ENCODE measurements around the gene SACM1L.

Gene SACM1L

DNA sequence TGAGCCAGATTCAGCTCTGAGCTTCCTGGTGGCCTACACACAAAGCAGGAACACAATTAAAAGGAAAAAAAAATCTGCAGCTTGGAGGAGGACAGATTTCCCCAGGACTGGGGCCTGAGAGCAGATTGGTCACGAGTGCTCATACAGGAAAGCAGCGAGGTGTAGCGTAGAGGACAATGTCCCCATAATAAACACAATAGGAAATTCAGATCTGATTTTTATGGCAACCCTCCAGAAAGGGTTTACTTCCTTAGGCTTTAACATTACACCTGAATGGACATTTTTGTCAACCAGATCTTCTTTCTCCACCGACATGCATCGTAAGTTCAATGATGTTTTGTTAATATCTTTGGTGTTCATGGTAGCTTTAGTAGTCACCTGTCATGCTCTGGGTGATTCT is 83.9 kb downstream of the SACM1L start:
- DNase-seq = no peak

DNA sequence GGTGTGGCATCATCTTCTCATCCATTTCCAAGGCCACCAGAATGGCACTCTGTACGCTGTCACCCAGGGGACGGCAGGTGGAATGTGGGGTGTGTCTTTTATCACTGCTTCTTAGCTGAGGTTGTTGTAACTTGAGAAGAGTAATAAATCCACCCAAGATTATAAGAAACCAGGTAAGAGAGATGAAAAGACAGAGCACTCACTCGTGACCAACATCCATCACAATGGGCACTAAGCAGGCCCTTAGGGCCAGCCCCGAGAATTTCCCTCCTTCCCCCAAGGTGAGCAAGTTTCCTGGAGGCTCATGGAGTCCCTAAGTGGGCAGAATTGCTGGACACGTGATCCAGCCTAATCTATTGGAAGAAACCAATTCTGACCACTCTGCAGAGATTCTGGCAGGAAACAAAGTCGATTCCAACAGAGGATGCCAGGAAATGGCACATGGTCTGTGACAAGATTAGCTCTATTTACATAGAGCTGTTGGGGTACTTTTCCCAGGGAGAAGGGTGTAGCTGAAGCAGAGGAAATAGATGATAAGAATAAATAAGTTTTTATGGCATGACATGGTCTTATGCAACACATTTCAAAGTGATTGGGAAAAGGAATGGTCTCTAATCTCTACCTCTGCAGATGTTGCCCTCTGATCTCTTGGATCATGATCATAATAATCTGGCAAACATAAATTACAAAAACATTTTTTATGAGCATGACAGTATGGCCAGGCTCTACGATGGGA is 84.7 kb downstream of the SACM1L start:
- no peak for DNase-seq

DNA sequence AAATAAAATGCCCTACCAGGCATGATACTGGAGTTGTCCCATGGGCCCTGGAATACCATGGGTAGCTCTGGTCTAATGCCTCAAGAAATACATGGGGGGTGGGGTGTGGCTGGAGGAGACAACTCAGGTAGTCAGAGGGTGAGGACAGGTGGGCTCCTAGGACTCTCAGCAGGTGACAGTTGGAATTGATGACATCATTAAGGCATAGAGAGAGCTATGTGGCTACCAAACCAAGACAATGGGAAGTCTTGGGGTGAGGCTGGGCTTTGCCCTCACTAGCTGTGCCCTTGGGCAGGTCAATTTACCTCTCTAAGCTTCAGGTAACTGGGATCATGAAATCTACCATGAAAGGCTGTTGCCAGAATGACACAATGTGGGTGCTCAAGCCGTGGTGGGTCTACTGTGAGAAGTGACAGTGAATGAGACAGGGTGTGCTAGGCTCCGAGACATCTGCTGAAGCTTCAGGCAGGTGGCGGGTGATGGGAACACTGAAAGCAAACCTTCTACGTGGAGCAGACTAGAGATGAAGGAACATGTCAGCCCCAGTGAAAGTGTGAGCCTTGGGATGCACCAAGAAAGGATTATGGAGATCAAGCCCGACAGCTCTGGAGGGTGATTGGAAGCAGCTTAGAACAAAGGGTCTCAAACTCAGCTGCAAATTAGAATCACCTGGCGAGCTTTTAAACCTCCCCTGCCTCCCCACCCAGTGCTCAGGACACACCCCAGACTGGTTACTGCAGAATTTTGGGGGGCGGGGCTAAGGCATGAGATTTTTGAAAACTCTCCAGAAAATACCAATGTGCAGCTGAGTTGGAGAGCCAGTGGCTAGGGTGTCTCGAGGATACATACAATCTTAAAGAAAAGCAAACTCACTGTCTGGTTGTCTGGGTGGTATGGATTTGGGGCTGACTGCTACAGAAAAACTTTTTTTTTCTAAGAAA is 85.7 kb downstream of the SACM1L start:
- no peak for DNase-seq

DNA sequence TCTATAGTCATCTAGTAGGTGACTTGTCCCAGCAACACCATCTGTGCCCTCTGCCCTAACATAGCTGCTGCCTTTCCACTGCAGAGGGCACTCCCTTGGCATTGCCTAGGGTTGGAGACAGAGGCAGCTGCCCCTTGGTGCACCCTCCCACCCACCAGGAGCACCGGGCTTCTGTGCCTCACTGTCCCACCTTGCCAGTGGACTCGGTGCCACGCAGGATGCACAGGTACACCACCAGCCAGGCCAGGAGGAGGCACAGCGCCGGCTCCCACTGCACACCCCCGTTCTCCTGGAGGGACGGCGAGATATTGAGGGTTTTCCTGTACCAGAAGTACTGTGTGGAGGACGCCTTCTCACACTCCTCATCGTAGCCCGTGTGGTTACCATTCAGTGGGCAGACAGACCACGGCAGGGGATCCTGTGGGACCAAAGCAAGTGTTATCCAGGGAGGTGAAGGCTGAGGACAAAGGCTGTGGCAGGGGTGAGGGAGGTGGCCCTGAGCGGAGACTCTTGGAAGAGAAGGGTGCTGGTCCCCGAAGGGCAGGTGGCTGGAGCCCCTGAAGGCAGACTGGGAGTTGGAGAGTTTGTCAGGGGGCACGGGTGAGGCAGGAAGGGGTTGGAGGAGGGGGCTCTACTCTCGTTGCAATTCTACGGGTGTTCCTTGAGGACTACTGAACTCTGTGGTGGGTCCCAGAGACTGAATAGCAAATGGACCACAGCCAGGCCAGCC is 86.5 kb downstream of the SACM1L start:
- DNase-seq = no peak

DNA sequence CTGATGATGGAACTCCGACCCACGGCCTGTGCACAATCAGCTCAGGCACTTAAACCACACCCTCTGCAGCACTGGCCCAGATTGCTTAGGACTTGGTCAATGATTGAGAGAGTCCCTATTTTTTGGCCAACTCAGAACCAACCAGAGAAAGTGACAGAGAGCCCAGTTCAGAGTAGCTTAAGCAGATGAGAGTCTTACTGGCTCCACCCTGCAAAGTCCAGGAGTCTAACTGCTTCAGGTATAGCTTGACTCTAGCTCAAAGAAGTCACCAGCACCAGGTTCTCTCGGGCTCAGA is 87.1 kb downstream of the SACM1L start:
- DNase-seq = no peak

DNA sequence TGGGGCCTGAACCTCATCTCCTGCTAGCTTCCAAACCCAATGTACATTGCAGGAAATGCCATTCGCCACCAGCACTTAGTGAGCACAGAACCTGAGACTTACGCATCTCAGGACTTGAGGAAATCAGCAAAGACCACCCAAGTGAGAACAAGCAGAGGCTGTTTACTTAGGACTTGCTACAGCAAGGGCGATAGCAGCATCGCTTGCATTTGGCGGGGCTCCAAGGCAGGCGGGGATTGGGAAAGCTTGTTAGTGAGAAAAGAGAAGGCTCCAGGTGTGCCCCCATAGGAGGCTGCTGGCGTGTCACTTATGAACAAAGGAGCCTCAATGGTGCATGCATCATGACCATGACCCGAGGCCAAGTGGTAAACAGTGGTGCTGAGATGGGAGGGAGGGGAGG is 87.4 kb downstream of the SACM1L start:
- no peak for DNase-seq

DNA sequence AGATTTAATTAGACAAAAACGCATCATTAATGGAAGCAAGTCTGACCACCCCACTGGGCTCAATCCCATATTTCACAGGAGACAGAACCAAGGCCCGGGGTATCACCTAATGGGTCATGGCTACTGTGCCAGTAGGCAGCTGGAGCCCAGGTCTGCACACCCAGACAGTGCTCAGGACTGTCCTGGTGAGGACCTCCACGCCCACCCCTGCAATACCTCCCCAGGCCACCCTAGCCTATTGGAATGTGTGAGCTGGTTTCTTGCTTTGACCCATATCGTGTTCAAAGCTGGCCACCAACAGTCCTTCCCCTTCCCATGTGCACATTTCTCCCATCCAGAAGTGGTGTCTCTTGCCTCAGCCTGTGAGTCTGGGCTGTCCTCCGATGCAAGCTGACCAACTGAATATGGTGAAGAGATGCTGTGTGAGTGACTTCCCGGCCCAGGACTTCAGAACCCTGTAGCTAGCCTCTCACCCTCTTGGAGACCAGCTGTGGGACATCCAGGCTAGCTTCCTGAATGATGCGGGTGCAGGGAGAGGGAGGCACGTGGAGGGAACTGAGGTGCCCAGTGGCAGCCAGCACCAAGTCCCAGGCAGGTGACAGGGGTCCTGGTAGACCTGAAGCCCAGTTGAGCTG is 88.0 kb downstream of the SACM1L start:
- DNase-seq = no peak

DNA sequence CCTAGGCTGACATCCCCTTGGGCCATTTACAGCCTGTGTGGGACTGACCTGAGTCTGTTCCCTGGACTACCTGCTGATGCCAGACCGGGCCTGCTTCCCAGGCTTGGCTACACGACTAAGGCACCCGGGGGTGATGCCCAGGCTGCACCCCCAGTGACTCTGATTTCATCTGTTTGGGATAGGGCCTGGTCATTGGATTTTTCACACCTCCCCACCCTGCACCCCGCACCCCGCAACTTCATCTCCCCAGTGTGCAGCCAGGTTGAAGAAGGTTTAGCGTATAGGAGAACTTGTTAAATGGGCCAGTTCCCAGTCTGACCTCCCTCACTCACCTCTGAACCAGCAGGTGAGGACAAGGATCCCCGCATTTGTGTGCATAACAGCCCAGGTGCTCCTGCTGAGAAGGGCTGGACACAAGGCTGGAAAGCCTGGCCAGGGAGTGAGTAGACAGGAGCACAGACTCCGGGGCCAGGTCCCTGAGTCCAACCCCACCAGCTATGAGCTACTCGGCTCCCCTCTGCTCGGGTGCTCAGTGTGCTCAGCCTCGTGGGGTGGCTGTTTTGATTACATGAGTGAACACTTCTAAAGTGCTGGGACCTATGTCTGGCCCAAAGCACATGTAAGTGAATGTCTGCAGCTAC is 88.7 kb downstream of the SACM1L start:
- DNase-seq = no peak

DNA sequence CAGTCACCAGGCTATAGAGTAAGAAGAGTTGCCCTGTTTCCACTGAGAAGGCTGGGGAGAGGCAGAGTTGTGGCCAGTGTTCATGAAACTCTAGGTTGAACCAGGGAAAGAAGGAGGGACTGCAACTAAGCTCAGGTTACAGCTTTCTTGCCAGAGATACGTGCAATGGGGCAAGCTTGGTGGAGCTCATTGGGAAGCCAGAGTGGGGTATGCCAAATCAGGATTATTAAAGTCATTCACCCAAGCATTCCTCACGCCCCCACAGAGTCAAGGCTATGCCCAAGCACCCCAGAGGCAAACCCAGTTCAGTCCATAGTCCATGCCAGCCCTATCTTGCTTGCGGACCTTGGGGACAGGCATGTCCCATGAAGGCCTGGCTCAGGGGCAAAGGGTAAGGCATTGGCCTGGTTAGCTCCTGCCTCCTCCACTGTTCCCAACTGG is 89.6 kb downstream of the SACM1L start:
- no peak for DNase-seq

DNA sequence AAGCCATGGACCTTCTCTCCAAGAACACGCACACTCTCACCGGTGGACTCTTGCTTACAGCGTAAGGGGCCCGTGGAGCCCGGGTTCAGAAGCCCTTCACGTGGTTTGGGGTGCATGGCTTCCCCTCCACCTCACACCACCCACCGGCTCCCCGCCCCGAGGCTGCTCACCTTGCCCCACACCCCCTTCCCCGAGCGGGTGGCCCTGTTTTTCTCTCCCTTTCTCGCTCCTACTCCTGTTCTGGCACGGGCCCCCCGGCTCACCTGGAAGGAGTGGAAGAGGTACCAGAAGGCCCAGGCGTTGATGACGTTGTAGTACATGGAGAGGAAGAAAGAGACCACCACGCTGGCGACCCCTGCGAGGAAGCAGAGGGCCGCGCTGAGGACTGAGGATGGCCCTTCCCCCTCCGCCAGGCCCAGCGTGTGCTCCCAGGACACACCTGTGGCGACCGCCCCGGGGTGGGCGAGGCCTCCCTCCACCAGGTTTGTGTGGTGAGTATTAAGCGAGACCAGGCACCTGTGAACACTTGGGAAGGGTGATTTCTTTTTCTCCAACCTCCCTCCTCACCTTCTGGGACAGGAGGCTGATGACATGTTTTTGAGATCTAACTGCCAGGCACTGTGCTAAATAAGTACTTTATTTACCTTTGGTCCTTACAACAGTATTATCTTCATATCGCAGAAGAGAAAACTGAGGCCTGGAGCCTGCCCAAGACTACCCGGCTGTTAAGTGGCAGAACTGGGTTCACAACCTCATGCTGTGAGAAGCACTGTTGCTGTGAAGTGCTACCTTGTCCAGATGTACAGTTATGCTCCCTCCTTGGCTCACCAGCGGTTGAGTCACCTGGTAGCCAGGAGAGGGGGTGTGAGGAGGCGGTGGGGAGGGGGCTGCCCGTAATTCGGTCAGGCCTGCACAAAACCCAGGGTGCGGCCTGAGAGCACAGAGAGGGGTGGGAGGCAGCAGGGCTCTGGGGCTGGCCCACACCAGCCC is 90.8 kb downstream of the SACM1L start:
- no peak for DNase-seq

DNA sequence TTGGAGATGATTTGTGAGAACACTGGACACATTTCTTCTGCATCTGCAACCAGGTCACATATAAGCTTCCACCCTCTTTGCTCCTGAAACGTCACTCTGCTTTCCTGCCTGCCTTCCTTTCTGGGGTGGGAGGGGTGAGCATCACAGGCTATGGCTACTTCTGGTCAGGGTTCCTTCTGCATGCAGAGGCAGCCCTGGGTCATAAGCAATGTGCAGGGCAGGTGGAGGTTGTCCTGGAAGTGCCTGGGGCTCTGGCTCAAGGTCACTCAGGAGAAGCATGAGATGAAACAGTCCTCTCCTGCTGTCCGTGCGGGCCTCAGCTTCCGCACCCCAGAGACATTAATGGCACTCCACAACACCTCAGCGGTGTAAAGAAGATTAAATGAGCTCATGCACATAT is 92.1 kb downstream of the SACM1L start:
- DNase-seq = no peak

DNA sequence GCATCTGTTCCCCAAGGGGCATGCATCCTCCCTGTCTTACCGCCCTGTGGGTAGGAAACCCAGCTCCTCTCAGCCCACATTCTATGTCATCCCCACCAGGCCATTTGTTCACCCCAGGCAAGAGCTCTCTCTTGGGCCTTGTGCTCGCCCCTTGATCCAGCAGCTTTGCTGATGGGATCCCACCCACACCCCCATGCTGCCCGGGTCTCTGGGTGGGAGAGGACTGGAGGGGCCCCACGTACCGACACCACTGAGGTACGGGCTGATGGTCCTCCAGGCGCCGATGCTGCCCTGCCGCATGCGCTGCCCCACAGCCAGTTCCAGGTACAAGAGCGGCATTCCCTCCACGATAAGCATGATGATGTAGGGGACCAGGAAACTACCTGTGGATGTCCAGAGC is 92.6 kb downstream of the SACM1L start:
- no peak for DNase-seq

DNA sequence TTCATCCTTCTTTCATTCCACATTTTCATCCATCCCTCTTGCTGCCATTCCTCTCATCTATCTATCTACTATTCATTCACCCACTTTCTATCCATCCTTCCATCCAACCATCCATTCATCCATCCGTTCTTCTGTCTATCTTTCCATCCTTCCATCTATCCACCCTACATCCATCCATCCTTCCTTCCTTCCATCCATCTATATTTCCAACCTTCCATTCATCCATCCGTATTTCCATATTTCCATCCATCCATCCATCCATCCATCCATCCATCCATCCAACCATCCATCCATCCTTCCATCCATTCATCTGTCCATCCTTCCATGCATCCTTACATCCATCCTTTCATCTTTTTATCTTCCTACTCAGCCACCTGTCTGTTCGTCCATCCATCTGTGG is 93.2 kb downstream of the SACM1L start:
- no peak for DNase-seq

DNA sequence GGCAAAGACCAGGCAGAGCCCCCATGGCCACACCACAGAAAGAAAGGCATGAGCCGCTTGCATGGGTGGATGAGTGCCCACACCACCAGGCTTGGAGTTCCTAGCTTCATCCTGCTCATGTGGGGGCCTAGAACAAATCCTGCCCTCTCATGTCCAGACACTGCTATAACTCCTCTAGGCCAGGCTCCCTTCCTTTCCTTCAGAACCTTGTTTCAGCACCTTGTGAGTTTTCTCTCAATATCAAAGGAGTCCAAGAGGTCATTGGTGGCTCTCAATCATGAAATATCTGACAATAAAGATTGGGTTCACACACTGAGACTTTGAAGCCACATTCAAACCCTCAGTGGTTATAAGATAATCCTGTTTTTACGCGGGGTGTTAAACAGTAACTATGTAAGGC is 94.5 kb downstream of the SACM1L start:
- DNase-seq = no peak

DNA sequence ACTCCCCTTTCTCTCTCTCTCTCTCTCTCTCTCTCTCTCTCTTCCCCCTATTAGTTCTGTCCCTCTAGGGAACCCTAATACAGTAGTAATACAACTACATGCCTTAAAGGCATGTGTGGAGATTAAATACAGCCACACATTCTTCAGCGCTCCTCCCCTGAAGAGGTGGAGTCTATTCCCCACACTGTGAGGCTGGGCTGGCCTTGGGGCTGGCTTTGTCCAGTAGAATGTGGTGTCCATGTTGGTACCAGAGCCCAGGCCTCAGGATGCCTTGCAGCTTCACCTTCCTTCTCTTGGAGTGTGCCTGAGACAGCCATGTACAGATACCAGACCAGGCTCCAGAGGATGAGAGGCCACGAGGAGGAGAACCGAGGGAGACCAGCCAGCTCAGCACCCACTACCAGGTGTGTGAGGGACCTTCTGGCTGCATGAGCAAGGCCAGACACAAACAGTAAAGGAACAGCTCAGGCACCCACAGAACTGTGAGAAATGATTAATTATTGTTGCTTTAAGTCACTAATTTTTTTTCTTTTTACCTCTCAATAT is 96.5 kb downstream of the SACM1L start:
- DNase-seq = no peak

DNA sequence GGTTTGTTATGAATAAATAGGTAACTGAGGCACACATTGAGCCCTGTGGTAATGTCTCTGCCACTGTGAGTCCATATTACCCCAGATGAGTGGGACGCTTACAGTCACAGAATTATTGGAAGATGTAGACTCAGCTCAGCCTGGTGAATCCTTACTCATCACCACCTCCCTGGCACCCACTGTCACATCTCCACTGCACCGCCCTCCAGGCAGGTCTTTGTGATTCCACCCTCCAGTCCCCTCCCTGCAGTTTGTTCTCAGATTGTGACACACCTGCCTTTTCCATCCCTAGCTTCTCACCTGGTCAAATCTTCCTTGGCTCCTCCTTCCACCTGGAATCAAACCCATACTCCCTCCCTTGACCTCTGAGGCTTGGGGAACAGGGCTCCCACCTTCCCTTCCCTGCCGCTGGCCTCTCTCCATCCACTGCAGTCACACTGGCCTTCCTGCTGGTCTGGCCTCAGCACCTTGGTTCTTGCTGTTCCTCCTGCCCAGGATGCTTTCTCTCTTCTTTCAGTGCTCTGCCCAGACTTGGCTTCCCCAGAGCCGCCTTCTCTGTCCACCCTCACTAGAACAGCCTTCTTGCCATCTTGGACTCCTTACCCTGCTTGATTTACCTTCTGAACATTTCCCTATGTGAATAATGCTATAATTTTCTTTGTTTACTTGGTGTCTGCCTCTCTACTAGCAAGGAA is 97.8 kb downstream of the SACM1L start:
- no peak for DNase-seq

DNA sequence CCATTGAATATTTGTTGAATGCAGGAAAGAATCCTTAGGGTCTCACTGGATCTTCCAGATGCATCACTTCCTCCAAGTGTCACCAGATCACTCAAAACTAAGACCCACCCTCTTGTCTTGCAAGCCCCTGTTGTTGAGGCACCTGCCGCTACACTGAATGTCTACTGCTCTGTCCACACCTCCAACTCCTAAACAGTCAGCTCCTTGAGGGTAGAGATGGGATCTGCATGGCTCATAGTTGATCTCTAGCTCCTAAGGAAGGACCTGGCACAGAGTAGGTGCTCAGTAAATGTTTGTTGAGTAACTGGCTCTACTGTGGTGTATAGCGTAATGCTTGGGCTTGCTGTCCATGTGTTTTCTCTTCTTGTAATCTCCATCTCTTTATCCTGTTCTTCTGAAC is 98.4 kb downstream of the SACM1L start:
- DNase-seq = no peak

DNA sequence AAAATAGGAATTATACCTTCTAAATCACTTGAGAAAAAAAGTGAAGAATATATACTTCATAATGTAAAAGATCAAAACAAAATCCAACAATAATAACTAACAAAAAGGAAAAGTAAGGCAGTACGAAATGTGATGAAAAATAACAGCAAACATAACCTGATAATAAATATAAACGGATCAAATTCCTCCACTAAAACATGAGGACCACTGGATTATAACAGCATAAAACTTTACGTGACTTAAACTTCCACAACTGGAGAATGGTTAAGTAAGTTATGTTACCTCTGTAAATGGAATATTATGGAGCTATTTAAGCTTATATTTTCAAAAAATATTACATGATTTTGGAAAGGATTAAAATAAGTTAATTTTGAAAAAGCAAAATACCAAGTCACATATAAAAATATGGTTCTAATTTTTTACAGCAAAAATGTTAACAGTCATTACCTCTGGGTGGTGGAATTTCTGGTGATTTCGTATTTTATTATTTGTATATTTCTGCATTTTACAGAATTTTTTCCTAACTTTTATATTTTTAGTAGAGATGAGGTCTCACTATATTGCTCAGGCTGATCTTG is 100.1 kb downstream of the SACM1L start:
- no peak for DNase-seq

DNA sequence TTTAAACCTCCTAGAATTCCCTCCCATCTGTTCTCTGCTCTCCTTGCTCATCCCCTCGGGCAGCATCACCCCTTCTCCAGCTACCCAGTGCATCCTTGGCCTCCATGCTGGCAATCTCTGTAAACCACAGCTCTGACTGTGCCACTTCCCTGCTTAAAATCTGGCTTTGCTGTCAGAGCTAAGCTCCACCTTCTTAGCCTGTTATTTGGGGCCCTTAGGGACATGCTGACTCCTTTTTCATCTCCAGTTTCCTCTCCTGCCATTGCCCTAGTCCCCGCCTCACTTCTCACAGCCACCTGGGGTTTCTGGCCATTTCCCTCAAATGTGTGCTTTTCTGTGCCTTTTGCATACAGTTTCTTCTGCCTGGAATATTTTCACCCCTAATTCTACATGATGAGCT is 101.4 kb downstream of the SACM1L start:
- no peak for DNase-seq

DNA sequence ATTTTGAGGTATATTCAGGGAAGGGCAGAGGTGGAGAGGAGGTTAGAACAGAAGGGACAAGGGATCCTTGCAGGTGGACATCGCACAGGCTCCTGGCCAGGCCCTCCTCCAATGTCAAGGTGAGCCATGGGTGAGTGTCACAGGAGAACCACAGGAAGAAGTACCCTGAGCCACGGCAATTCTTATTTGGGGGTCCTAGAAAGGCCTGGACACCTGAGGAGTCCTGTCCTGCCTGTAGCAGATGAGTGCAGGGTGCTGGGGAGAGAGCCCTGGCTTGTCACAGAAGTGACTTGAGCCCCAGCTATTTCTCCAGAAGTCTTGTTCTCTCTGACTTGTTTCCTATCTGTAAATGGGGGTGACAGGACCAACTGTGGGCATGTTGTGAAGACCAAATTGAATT is 102.8 kb downstream of the SACM1L start:
- no peak for DNase-seq
